ENCODE measurements around the gene FRMD5.

FRMD5 gene

GRCh38 chr15:43918717-43919116 lies 276.4 kb downstream of the FRMD5 start:
- TF ChIP-seq ZFX (IDR thresholded peaks at IDR 0.05; ENCODE audit: borderline replicate concordance), result no peak
- TF ChIP-seq CTCF (IDR thresholded peaks at IDR 0.05), result no peak
- H3K27ac ChIP-seq, result no peak overlapping the region

GRCh38 chr15:43916326-43916660 lies 278.8 kb downstream of the FRMD5 start:
- TF ChIP-seq CTCF (IDR thresholded peaks at IDR 0.05) (no peak), ZFX (IDR thresholded peaks at IDR 0.05; ENCODE audit: borderline replicate concordance) (no peak)
- H3K27ac ChIP-seq, result no peak overlapping the region

- TF ChIP-seq ZFX (IDR thresholded peaks at IDR 0.05; ENCODE audit: borderline replicate concordance) (no peak), CTCF (IDR thresholded peaks at IDR 0.05) (no peak)
Measured at GRCh38 chr15:43915631-43916325, 279.3 kb downstream of the FRMD5 start.

GRCh38 chr15:43913941-43914340 lies 281.1 kb downstream of the FRMD5 start:
- no peak overlapping the region for H3K27ac ChIP-seq
- TF ChIP-seq CTCF (IDR thresholded peaks at IDR 0.05) (no peak), ZFX (IDR thresholded peaks at IDR 0.05; ENCODE audit: borderline replicate concordance) (no peak)

More at GRCh38 chr15:43915631-43916325, 279.3 kb downstream of the FRMD5 start:
- no peak overlapping the region for H3K27ac ChIP-seq

GRCh38 chr15:43913026-43913780 lies 281.9 kb downstream of the FRMD5 start:
- TF ChIP-seq CTCF (IDR thresholded peaks at IDR 0.05) (no peak), ZFX (IDR thresholded peaks at IDR 0.05; ENCODE audit: borderline replicate concordance) (no peak)

GRCh38 chr15:43912208-43912607 lies 282.9 kb downstream of the FRMD5 start:
- TF ChIP-seq ZFX (IDR thresholded peaks at IDR 0.05; ENCODE audit: borderline replicate concordance), result no peak
- no peak for TF ChIP-seq CTCF (IDR thresholded peaks at IDR 0.05)
- no peak overlapping the region for H3K27ac ChIP-seq

More at GRCh38 chr15:43913026-43913780, 281.9 kb downstream of the FRMD5 start:
- H3K27ac ChIP-seq, result no peak overlapping the region

- no peak overlapping the region for H3K27ac ChIP-seq
Measured at GRCh38 chr15:43911235-43911781, 283.8 kb downstream of the FRMD5 start.

More at GRCh38 chr15:43911235-43911781, 283.8 kb downstream of the FRMD5 start:
- no peak for TF ChIP-seq ZFX (IDR thresholded peaks at IDR 0.05; ENCODE audit: borderline replicate concordance)
- TF ChIP-seq CTCF (IDR thresholded peaks at IDR 0.05), result no peak
